A549 (cell line): ENCODE measurements around the gene EEF1A1. TPM values are rescaled to one million over a fixed set of nuclear protein-coding genes. Genes with fewer than 3 reads are reported as not detected.

ENCODE experiments used
- ATAC-seq, 2 experiments: fragments of 200-7000 bp in 1 of 2; fragments of >200 bp in 1 of 2; cut with Nextera tagmentation in 1 of 2; cut with Tn5 transposase in 1 of 2; 3 replicates each; pipeline versions ENCODE4 v1.8.0 to v1.9.1; 2018 to 2020; ENCODE audit warnings: mild to moderate bottlenecking in 1 of 2, moderate library complexity in 1 of 2
- CTCF ChIA-PET: fragments of 300-600 bp; sonication (Branson Sonifier 250); formaldehyde crosslinking; extraction: SDS; loops from one replicate; lab custom pipeline; 2021; ENCODE audit warnings: antibody characterized with exemption, inconsistent platforms; lab: Yijun Ruan, JAX
- POLR2A ChIA-PET: fragments of 350-600 bp; formaldehyde crosslinking; extraction: SDS; loops from one replicate; lab custom pipeline; 2021; ENCODE audit warnings: antibody characterized with exemption, inconsistent platforms; lab: Yijun Ruan, JAX
- DNase-seq, 2 experiments: peaks; one replicate each; pipeline versions ENCODE4 v3.0.0 to v3.0.0-alpha.2; 2011 to 2016; ENCODE audit warnings: low read depth in 1 of 2, low spot score in 1 of 2
- FAIRE-seq: peaks from 2 replicates; lab custom pipeline; 2011; peaks lifted over from hg19 to GRCh38; lab: Jason Lieb, UNC
- H3K27ac ChIP-seq, 2 experiments: fragments of >200 bp; sonication (Bioruptor Twin); formaldehyde crosslinking; 3 replicates each; pipeline ENCODE4 v1.5.1; 2016 to 2017
- H3K4me1 ChIP-seq: fragments of >200 bp; sonication (Bioruptor Twin); formaldehyde crosslinking; 3 replicates; pipeline ENCODE4 v1.6.1; 2016
- H3K4me2 ChIP-seq: fragments of >200 bp; sonication (Bioruptor Twin); formaldehyde crosslinking; 3 replicates; pipeline ENCODE4 v1.6.1; 2016
- H3K4me3 ChIP-seq: fragments of >200 bp; sonication (Bioruptor Twin); formaldehyde crosslinking; 3 replicates; pipeline ENCODE4 v1.5.1; 2016
- H3K9me3 ChIP-seq: fragments of >200 bp; sonication (Bioruptor Twin); formaldehyde crosslinking; 3 replicates; pipeline ENCODE4 v1.6.1; 2016
- BHLHE40 ChIP-seq: IDR thresholded peaks from 2 replicates; pipeline ENCODE4 v1.6.1; 2012; ENCODE audit warnings: low read depth, low read length, inconsistent platforms
- FOSB ChIP-seq: fragments of 250-450 bp; sonication (Bioruptor Pico); IDR thresholded peaks from 2 replicates; pipeline ENCODE4 v1.5.0; 2020; ENCODE audit warnings: mild to moderate bottlenecking, moderate library complexity
- FOSL2 ChIP-seq, 2 experiments: fragments of 450-650 bp in 1 of 2; fragments of >200 bp in 1 of 2; sonication (Bioruptor Twin) in 1 of 2; formaldehyde crosslinking; IDR thresholded peaks; 2 replicates each; pipeline versions ENCODE4 v1.5.0 to v1.6.1; 2016 to 2020; ENCODE audit warnings: mild to moderate bottlenecking in 1 of 2, moderate library complexity in 1 of 2
- FOXS1 ChIP-seq: fragments of 250-450 bp; sonication (Bioruptor Pico); IDR thresholded peaks from 2 replicates; pipeline ENCODE4 v1.5.0; 2020; ENCODE audit warnings: mild to moderate bottlenecking, moderate library complexity
- HES2 ChIP-seq: fragments of >200 bp; sonication (Bioruptor Twin); formaldehyde crosslinking; IDR thresholded peaks from 2 replicates; pipeline ENCODE4 v1.6.1; 2016
- HMGXB4 ChIP-seq: fragments of 250-450 bp; sonication (Bioruptor Pico); IDR thresholded peaks from 2 replicates; pipeline ENCODE4 v1.5.0; 2021; ENCODE audit warnings: mild to moderate bottlenecking, moderate library complexity, borderline replicate concordance
- HOXB5 ChIP-seq: fragments of 250-450 bp; sonication (Bioruptor Pico); IDR thresholded peaks from 2 replicates; pipeline ENCODE4 v1.5.0; 2020; ENCODE audit warnings: mild to moderate bottlenecking, moderate library complexity
- JUN ChIP-seq, 2 experiments: fragments of >200 bp; sonication (Bioruptor Twin); formaldehyde crosslinking; IDR thresholded peaks; 2 replicates in 1 of 2; 3 replicates in 1 of 2; pipeline ENCODE4 v1.6.1; 2016 to 2017
- MYC ChIP-seq: IDR thresholded peaks from 2 replicates; pipeline ENCODE4 v1.6.1; 2012; ENCODE audit warnings: mild to moderate bottlenecking, inconsistent platforms, low read length, improper control_type of control experiment, borderline replicate concordance
- NPAS2 ChIP-seq: fragments of 250-450 bp; sonication (Bioruptor Pico); IDR thresholded peaks from 2 replicates; pipeline ENCODE4 v1.8.0; 2022; ENCODE audit warnings: mild to moderate bottlenecking, moderate library complexity, borderline replicate concordance
- PHF8 ChIP-seq: fragments of 200-600 bp; sonication (generic); IDR thresholded peaks from 2 replicates; pipeline ENCODE4 v1.6.1; 2016; ENCODE audit warnings: low read depth, mild to moderate bottlenecking, antibody characterized with exemption, moderate library complexity, borderline replicate concordance
- POLR2A ChIP-seq: IDR thresholded peaks from 2 replicates; pipeline ENCODE4 v1.6.1; 2012; ENCODE audit warnings: mild to moderate bottlenecking, low read length
- POLR2AphosphoS2 ChIP-seq: conservative IDR thresholded peaks from 2 replicates; pipeline ENCODE4 v1.6.1; 2012; ENCODE audit warnings: low read length, improper control_type of control experiment, inconsistent platforms
- RARB ChIP-seq: fragments of 250-450 bp; sonication (Bioruptor Pico); IDR thresholded peaks from 2 replicates; pipeline ENCODE4 v1.8.0; 2021; ENCODE audit warnings: mild to moderate bottlenecking, moderate library complexity
- REST ChIP-seq: fragments of 200-600 bp; sonication (generic); IDR thresholded peaks from 2 replicates; pipeline ENCODE4 v1.6.1; 2016; ENCODE audit warnings: antibody characterized with exemption, mild to moderate bottlenecking, moderate library complexity
- SMC3 ChIP-seq: fragments of >200 bp; sonication (Bioruptor Twin); formaldehyde crosslinking; IDR thresholded peaks from 3 replicates; pipeline ENCODE4 v1.6.1; 2018; ENCODE audit warnings: inconsistent platforms
- TFCP2L1 ChIP-seq: fragments of 250-450 bp; sonication (Bioruptor Pico); IDR thresholded peaks from 2 replicates; pipeline ENCODE4 v1.5.0; 2021; ENCODE audit warnings: mild to moderate bottlenecking
- TP53 ChIP-seq: fragments of 250-450 bp; sonication (Bioruptor Pico); IDR thresholded peaks from 2 replicates; pipeline ENCODE4 v1.5.0; 2021; ENCODE audit warnings: mild to moderate bottlenecking, moderate library complexity
- USF2 ChIP-seq: fragments of 450-650 bp; IDR thresholded peaks from 2 replicates; pipeline ENCODE4 v1.6.1; 2014; ENCODE audit warnings: antibody characterized with exemption
- ZC3H11A ChIP-seq: fragments of 450-650 bp; IDR thresholded peaks from 2 replicates; pipeline ENCODE4 v1.6.1; 2014; ENCODE audit warnings: antibody characterized with exemption, mild to moderate bottlenecking
- WGBS: methylation state at CpG from one replicate; pipeline ENCODE4 v1.1.6; 2017; ENCODE audit errors: missing lambda C conversion rate; 5-methylcytosine and 5-hydroxymethylcytosine counted together
- polyA plus RNA-seq, 4 experiments: library from polyadenylated mRNA; depleted of rRNA in 3 of 4; stranded (reverse); fragments of >200 nt; fragmentation: RNase III in 1 of 4; extraction: RNeasy Plus Mini Kit Qiagen cat#74134 plus additional on column Dnase treatment in 1 of 4; gene quantifications; 2 replicates in 3 of 4; 3 replicates in 1 of 4; pipeline ENCODE4 v1.2.3, GENCODE V29; 2011 to 2017

The EEF1A1 gene
- polyA plus RNA-seq, 2 of the 4 experiments (the other 2 are of a cell fraction): 5,660 to 9,755 TPM

- peak in 1 of 2 experiments; percentile 47 for DNase-seq
- peak; percentile 75; the same call in 1 of the 2 replicates for TF ChIP-seq TP53 (CRISPR knock-in tag)
- peak; percentile 31; the same call in 1 of the 2 replicates for TF ChIP-seq MYC
- TF ChIP-seq SMC3: peak; percentile 20; the same call in 1 of the 3 replicates
- no peak for TF ChIP-seq BHLHE40
- TF ChIP-seq FOSL2 (IDR thresholded peaks at IDR 0.05): no peak
- TF ChIP-seq FOSL2 (CRISPR knock-in tag; IDR thresholded peaks at IDR 0.05): 0 out of 2 replicates have a peak, but pooled peaks have one; percentile 2
- 0 out of 2 replicates have a peak, but pooled peaks have one; percentile 15 for TF ChIP-seq NPAS2 (CRISPR knock-in tag)
- TF ChIP-seq JUN (IDR thresholded peaks at IDR 0.05): no peak
- peak; percentile 36 for TF ChIP-seq POLR2A
- TF ChIP-seq PHF8: peak; percentile 45; the same call in 1 of the 2 replicates
- no peak for FAIRE-seq
Observed at GRCh38 chr6:73521351-73521985, 636 bp upstream of the EEF1A1 start.

GRCh38 chr6:73519926-73520687, 725 bp downstream of the EEF1A1 start:
- ChIA-PET CTCF (interaction anchor here (0.5 to 6.1 kb wide), 4 partner anchors 47 to 91 kb away, joined by 3 to 40 read pairs (median 14); no protein-coding TSS in a partner anchor), POLR2A (interaction anchor here (0.8 to 5.2 kb wide), 14 partner anchors 9 to 175 kb away, joined by 3 to 115 read pairs (median 5); partner anchors contain the start of genes CGAS, MTO1 and SLC17A5)
- H3K27ac ChIP-seq: peak overlapping the region; percentile 99 to 100
- peak overlapping the region; percentile 91 for H3K4me3 ChIP-seq
- H3K4me2 ChIP-seq: peak overlapping the region; percentile 77
- WGBS: under 1% methylated on average over 18 of the region's 56 CpGs
- H3K9me3 ChIP-seq: no peaks in the 10 kb centered on the region
- H3K4me1 ChIP-seq: peaks cover 38% of the 10 kb centered on the region
- no peak for TF ChIP-seq FOXS1 (CRISPR knock-in tag)
- peak; percentile 51 for TF ChIP-seq FOSB (CRISPR knock-in tag)
- TF ChIP-seq USF2: no peak
- TF ChIP-seq HOXB5: no peak
- peak; percentile 57; the same call in 1 of the 2 replicates for TF ChIP-seq HMGXB4
- TF ChIP-seq TFCP2L1 (CRISPR knock-in tag): peak; percentile 81
- peak; percentile 98 for TF ChIP-seq POLR2AphosphoS2
- TF ChIP-seq RARB (CRISPR knock-in tag): peak; percentile 51
- TF ChIP-seq POLR2A: peak; percentile 13; the same call in 1 of the 2 replicates
- no peak for TF ChIP-seq PHF8
- no peak for TF ChIP-seq FOSL2 (IDR thresholded peaks at IDR 0.05)
- peak; percentile 86 for TF ChIP-seq FOSL2 (CRISPR knock-in tag; IDR thresholded peaks at IDR 0.05)
- peak; percentile 96 for TF ChIP-seq TP53 (CRISPR knock-in tag)
- TF ChIP-seq ZC3H11A: no peak
- peak; percentile 9; the same call in 1 of the 2 replicates for TF ChIP-seq REST
- TF ChIP-seq HES2: no peak
- peak; percentile 41 to 59 for ATAC-seq
- no peak for FAIRE-seq
- DNase-seq: peak in 1 of 2 experiments; percentile 72

More at GRCh38 chr6:73521351-73521985, 636 bp upstream of the EEF1A1 start:
- CTCF ChIA-PET: interaction anchor here (1.0 to 6.1 kb wide), 4 partner anchors 59 to 90 kb away, joined by 3 to 40 read pairs (median 17); no protein-coding TSS in a partner anchor
- Histone ChIP-seq H3K27ac (peak overlapping the region; percentile 94 to 99), H3K9me3 (no peaks in the 10 kb centered on the region), H3K4me3 (peak overlapping the region; percentile 79), H3K4me2 (peak overlapping the region; percentile 84), H3K4me1 (peaks cover 24% of the 10 kb centered on the region)
- peak; percentile 76 to 82 for ATAC-seq
- POLR2A ChIA-PET: interaction anchor here (0.8 to 5.2 kb wide), 17 partner anchors 11 to 132 kb away, joined by 3 to 115 read pairs (median 5); partner anchors contain the start of genes CGAS, MTO1 and SLC17A5
- 0% methylated on average over 19 of the region's 36 CpGs for WGBS
